PFSK-1 (cell line): ENCODE measurements around the gene AQP7.

ENCODE experiments used
- FOXP2 ChIP-seq: optimal IDR thresholded peaks from 2 replicates; pipeline ENCODE3; 2011; ENCODE audit warnings: borderline replicate concordance, control low read depth, inconsistent platforms; ENCODE audit not compliant: insufficient read depth; ENCODE audit errors: extremely low read length, extremely low read depth
- POLR2AphosphoS5 ChIP-seq: IDR thresholded peaks from 2 replicates; pipeline ENCODE4 v1.6.1; 2012; ENCODE audit warnings: low read depth, mild to moderate bottlenecking, control low read depth, low read length, moderate library complexity
- REST ChIP-seq, 2 experiments: IDR thresholded peaks; 2 replicates each; pipeline versions ENCODE4 v1.6.1 to v1.8.0; 2011 to 2012; ENCODE audit warnings: low read depth in 2 of 2, low read length in 2 of 2, control low read depth in 1 of 2, inconsistent platforms in 1 of 2, mild to moderate bottlenecking in 1 of 2, moderate library complexity in 1 of 2; ENCODE audit not compliant: insufficient read depth in 1 of 2
- SIN3A ChIP-seq: IDR thresholded peaks from 2 replicates; pipeline ENCODE4 v1.6.1; 2012; ENCODE audit warnings: mild to moderate bottlenecking, low read length, moderate library complexity, borderline replicate concordance; ENCODE audit not compliant: insufficient read depth
- TAF1 ChIP-seq: IDR thresholded peaks from 2 replicates; pipeline ENCODE4 v1.6.1; 2012; ENCODE audit warnings: low read length, control low read depth, borderline replicate concordance; ENCODE audit not compliant: insufficient read depth

Gene AQP7

DNA sequence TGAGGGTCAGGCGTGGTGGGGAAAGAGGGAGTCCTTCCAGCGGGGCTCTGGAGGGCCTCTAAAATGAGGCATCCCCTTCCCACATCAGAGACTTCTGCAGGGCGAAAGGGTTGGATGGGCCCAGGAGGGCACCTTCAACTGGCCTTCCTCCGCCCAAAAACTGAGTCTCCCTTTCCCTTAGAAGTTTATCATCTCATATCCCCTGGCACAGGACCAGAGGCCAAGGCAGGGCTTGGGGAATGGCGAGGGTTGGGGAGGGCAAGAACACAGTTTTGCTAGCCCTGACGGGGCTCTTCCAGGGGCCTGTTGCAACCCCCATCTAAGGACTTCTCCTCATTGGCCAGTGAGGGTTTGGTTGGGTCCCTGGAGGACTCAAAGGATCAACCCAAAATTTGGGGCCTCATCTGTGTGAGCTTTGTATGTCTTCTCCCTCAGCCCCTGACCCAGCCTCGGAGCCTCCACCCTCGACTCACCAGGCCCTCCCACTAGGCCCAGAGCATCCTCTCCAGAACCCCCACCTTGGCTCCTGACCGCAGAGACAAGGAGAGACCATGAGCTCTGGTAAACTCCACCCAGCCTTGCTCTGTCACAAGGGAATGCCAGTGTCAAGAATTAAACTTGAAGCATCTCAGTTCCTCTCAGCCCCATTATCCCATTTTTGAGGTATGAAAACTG, 24.1 kb downstream of the AQP7 start:
- TF ChIP-seq FOXP2 (no peak), REST (IDR thresholded peaks at IDR 0.05; ENCODE audit: insufficient read depth in 1 of 2, low read depth in 2 of 2, low read length in 2 of 2) (no peak), SIN3A (no peak), TAF1 (no peak), POLR2AphosphoS5 (no peak)

GRCh38 chr9:33377089-33377715, 25.2 kb downstream of the AQP7 start:
- TF ChIP-seq TAF1 (no peak), REST (IDR thresholded peaks at IDR 0.05; ENCODE audit: insufficient read depth in 1 of 2, low read depth in 2 of 2, low read length in 2 of 2) (no peak), POLR2AphosphoS5 (no peak), FOXP2 (no peak), SIN3A (no peak)

GRCh38 chr9:33375841-33376321, 26.5 kb downstream of the AQP7 start:
- TF ChIP-seq TAF1, result no peak
- TF ChIP-seq REST (IDR thresholded peaks at IDR 0.05; ENCODE audit: insufficient read depth in 1 of 2, low read depth in 2 of 2, low read length in 2 of 2), result no peak
- TF ChIP-seq SIN3A, result no peak

DNA sequence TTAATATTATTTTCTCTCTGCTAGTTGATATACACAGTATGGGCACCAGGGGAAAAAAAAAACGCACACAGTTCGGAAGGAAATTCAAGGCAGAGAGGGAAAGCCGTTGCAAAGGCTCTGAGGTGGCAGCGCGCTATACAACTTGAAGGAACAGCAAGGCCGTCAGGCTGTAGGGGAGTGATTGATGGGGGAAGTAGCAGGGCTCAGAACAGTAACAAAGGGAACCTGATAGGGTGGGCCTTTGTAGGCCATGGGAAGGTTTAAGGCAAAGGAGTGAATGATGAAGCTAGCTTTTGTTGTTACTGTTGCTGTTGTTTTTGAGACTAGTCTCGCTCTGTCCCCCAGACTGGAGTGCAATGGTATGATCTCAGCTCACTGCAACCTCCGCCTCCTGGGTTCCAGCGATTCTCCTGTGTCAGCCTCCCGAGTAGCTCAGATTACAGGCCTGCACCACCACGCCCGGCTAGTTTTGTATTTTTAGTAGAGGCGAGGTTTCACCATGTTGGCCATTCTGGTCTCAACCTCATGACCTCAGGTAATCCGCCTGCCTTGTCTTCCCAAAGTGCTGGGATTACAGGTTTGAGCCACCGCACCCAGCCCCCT, 27.0 kb downstream of the AQP7 start:
- no peak for TF ChIP-seq REST (IDR thresholded peaks at IDR 0.05; ENCODE audit: insufficient read depth in 1 of 2, low read depth in 2 of 2, low read length in 2 of 2)
- TF ChIP-seq POLR2AphosphoS5, result no peak
- no peak for TF ChIP-seq SIN3A
- no peak for TF ChIP-seq FOXP2
- TF ChIP-seq TAF1, result no peak
